DND-41 (cell line): ENCODE data around the gene TRRAP.

ENCODE experiments used
- ATAC-seq: fragments of 200-7000 bp; cut with Tn5 transposase; 3 replicates; pipeline ENCODE4 v1.9.1; 2021; ENCODE audit warnings: low read depth; ENCODE audit not compliant: insufficient read depth
- DNase-seq: peaks from one replicate; pipeline ENCODE4 v3.0.0-alpha.2; 2020
- H2AFZ ChIP-seq: 2 replicates; pipeline ENCODE4 v1.6.0; 2012; ENCODE audit warnings: low read depth, low read length
- H3K27ac ChIP-seq: 2 replicates; pipeline ENCODE4 v1.5.1; 2012; ENCODE audit warnings: low read length, inconsistent platforms
- H3K27me3 ChIP-seq: fragments of 200-600 bp; sonication (generic); 2 replicates; pipeline ENCODE4 v1.6.0; 2012; ENCODE audit warnings: low read length, mild to moderate bottlenecking, inconsistent platforms; ENCODE audit not compliant: insufficient read depth, poor library complexity
- H3K36me3 ChIP-seq: 2 replicates; pipeline ENCODE4 v1.5.1; 2012; ENCODE audit warnings: low read length, inconsistent platforms; ENCODE audit not compliant: insufficient read depth
- H3K4me1 ChIP-seq: 2 replicates; pipeline ENCODE4 v1.5.1; 2012; ENCODE audit warnings: mild to moderate bottlenecking, low read length; ENCODE audit not compliant: insufficient read depth
- H3K4me2 ChIP-seq: 2 replicates; pipeline ENCODE4 v1.6.0; 2012; ENCODE audit warnings: mild to moderate bottlenecking, moderate library complexity, low read length, inconsistent platforms; ENCODE audit not compliant: insufficient read depth
- H3K4me3 ChIP-seq, 2 experiments: fragments of 200-600 bp in 1 of 2; shearing (Covaris generic) in 1 of 2; 2 replicates each; pipeline ENCODE4 v1.5.1; 2012 to 2016; ENCODE audit warnings: inconsistent platforms in 2 of 2, low read length in 2 of 2, mild to moderate bottlenecking in 2 of 2, low read depth in 1 of 2, moderate library complexity in 1 of 2
- H3K79me2 ChIP-seq: 2 replicates; pipeline ENCODE4 v1.6.0; 2012; ENCODE audit warnings: low read length, inconsistent platforms; ENCODE audit not compliant: insufficient read depth
- H3K9ac ChIP-seq: 2 replicates; pipeline ENCODE4 v1.6.0; 2012; ENCODE audit warnings: low read depth, mild to moderate bottlenecking, inconsistent platforms, low read length, moderate library complexity
- H3K9me3 ChIP-seq: 2 replicates; pipeline ENCODE4 v1.5.1; 2012; ENCODE audit warnings: low read length, moderate library complexity, mild to moderate bottlenecking, inconsistent platforms; ENCODE audit not compliant: insufficient read depth, severe bottlenecking
- H4K20me1 ChIP-seq: 2 replicates; pipeline ENCODE4 v1.6.0; 2012; ENCODE audit warnings: low read length; ENCODE audit not compliant: insufficient read depth
- CTCF ChIP-seq: IDR thresholded peaks from 2 replicates; pipeline ENCODE4 v1.5.1; 2012; ENCODE audit warnings: borderline replicate concordance, low read length, moderate library complexity, mild to moderate bottlenecking; ENCODE audit not compliant: poor library complexity, severe bottlenecking; ENCODE audit errors: extremely low read depth
- EZH2 ChIP-seq: IDR thresholded peaks from 3 replicates; pipeline ENCODE4 v1.6.1; 2012; ENCODE audit warnings: borderline replicate concordance, low read depth, mild to moderate bottlenecking, moderate library complexity, low read length, inconsistent platforms; ENCODE audit not compliant: severe bottlenecking

Gene TRRAP

DNA sequence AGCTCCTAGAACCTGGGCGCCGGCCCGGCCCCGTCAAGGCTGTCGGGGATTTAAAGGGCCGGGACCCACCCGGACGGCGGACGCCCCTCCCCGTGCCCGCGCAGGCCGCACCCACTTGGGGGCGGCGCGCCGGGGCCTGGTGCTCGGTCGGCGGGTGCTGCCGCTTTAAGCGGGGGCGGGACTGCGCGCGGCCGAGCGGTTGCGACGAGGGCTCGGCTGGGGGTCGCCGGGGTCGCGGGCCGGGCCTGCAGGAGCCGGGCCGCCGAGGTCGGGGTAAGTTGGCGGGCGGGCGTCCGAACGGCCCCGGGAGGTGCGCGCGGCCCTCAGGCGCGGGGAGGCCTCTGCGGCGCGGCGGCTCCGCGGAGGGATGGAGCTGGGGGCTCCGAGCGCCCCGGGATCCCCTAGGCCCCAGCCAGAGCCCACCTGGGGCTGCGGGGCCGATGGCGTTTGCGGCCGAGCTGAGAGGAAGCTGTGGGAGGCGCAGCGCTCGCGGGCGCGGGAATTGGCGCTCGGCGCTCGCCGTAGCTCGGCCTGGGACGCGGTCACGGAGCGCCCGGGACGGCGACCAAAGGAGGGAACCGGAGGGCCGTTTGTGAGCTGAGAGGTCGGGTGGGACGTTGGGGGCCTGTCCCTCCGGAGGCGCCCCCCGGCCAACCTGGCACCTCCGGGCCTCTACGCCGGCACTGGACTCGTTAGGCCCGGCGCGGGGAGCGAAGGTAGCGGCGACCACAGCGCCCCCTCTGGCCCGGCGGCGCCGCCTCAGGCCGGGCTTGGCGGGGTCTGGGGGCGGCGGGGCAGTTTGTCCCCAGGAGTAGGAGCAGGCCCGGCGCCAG is at the start of gene TRRAP:
TSS of gene TRRAP (plus strand) at position 168 of the 833 bp plus-strand sequence. CDS start 2,619 bp downstream, outside the sequence.
- Histone ChIP-seq H3K36me3 (peaks cover 32% of the 10 kb centered on the region), H3K27me3 (no peaks in the 10 kb centered on the region), H3K9ac (peak within 1 kb of the TSS; percentile 100), H3K27ac (peak within 1 kb of the TSS; percentile 96), H3K4me3 (peak within 1 kb of the TSS; percentile 67 to 97), H3K4me1 (peaks cover 25% of the 10 kb centered on the region), H3K79me2 (peaks cover 46% of the 10 kb centered on the region), H3K4me2 (peak within 1 kb of the TSS; percentile 90), H3K9me3 (no peaks in the 10 kb centered on the region), H2AFZ (peak within 1 kb of the TSS; percentile 97), H4K20me1 (peaks cover 31% of the 10 kb centered on the region)
- peak; percentile 75 for ATAC-seq
- TF ChIP-seq CTCF (peak; percentile 85), EZH2 (no peak)
- DNase-seq, result peak; percentile 78

DNA sequence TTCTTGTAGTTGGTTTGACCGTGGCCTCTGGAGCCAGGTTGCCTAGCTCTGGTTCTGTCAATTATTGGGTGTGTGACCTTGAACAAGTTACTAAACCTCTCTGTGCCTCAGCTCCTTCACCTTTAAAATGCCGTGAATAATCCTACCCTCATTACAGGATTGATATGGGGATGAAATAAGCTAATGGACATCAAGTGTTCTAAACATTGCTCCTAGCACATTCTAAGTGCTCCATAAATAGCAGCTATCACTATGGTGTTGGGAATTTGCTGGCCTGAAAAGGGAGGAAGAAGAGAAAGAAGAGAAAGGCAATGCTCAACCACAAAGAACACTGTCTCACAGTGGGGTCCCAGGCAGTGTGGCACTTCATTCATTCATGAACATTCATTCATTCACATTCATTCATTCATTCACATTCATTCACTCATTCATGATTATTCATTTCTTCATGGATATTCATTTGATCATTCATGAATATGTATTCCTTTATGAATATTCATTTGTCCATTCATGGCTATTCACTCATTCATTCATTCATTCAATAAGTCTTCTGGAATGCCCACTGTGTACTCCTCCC is 47.3 kb upstream of the TRRAP start:
- no peaks in the 10 kb centered on the region for H3K4me1 ChIP-seq
- ATAC-seq (no peak), DNase-seq (no peak)
- H3K79me2 ChIP-seq, result no peaks in the 10 kb centered on the region
- no peak overlapping the region for H3K9ac ChIP-seq
- H3K27me3 ChIP-seq, result no peaks in the 10 kb centered on the region
- no peak for TF ChIP-seq CTCF
- no peak for TF ChIP-seq EZH2
- H3K36me3 ChIP-seq, result no peaks in the 10 kb centered on the region
- no peak overlapping the region for H2AFZ ChIP-seq
- H3K4me2 ChIP-seq, result no peak overlapping the region
- H3K9me3 ChIP-seq, result no peaks in the 10 kb centered on the region
- no peaks in the 10 kb centered on the region for H4K20me1 ChIP-seq
- no peak overlapping the region for H3K4me3 ChIP-seq
- H3K27ac ChIP-seq, result no peak overlapping the region

GRCh38 chr7:98831641-98832221 is 46.6 kb upstream of the TRRAP start:
- TF ChIP-seq CTCF (peak; percentile 70), EZH2 (no peak)

More at GRCh38 chr7:98831641-98832221, 46.6 kb upstream of the TRRAP start:
- Histone ChIP-seq H3K27ac (no peak overlapping the region), H3K9me3 (no peaks in the 10 kb centered on the region), H3K4me2 (no peak overlapping the region), H3K4me3 (no peak overlapping the region), H3K4me1 (no peaks in the 10 kb centered on the region), H2AFZ (no peak overlapping the region), H3K27me3 (no peaks in the 10 kb centered on the region), H4K20me1 (no peaks in the 10 kb centered on the region), H3K9ac (no peak overlapping the region), H3K79me2 (no peaks in the 10 kb centered on the region), H3K36me3 (no peaks in the 10 kb centered on the region)
- DNase-seq (peak; percentile 23), ATAC-seq (no peak)
